ENCODE data around the gene SELENOS.

The SELENOS gene

GRCh38 chr15:101273534-101273933, 3.8 kb downstream of the SELENOS start:
- H3K36me3 ChIP-seq (ENCODE audit: insufficient read depth, low read length), result peaks cover 61% of the 10 kb centered on the region

GRCh38 chr15:101272584-101272983, 4.7 kb downstream of the SELENOS start:
- peaks cover 61% of the 10 kb centered on the region for H3K36me3 ChIP-seq (ENCODE audit: insufficient read depth, low read length)
- H3K9me2 ChIP-seq (ENCODE audit: low read depth, low read length), result no peaks in the 10 kb centered on the region
- H3K4me1 ChIP-seq (ENCODE audit: insufficient read depth, low read length, severe bottlenecking), result peaks cover 15% of the 10 kb centered on the region
- no peak overlapping the region for H3K4me2 ChIP-seq (ENCODE audit: low read length)
- H3K27me3 ChIP-seq (ENCODE audit: insufficient read depth, low read length), result no peaks in the 10 kb centered on the region
- H3K9ac ChIP-seq (ENCODE audit: low read length), result no peak overlapping the region
- H3K79me2 ChIP-seq (ENCODE audit: insufficient read depth, low read length), result peaks cover 8% of the 10 kb centered on the region; the same call in 1 of the 2 replicates
- H4K20me1 ChIP-seq (ENCODE audit: insufficient read depth, low read length), result no peaks in the 10 kb centered on the region
- TF ChIP-seq CTCF (IDR thresholded peaks at IDR 0.05; ENCODE audit: low read length) (no peak), EZH2 (IDR thresholded peaks at IDR 0.05; ENCODE audit: borderline replicate concordance, low read length) (no peak)
- H3K27ac ChIP-seq (ENCODE audit: low read depth, low read length, poor library complexity, severe bottlenecking), result no peak overlapping the region
- no peak overlapping the region for H2AFZ ChIP-seq (ENCODE audit: low read length)
- no peaks in the 10 kb centered on the region for H3K9me3 ChIP-seq (ENCODE audit: low read length)
- no peaks in the 10 kb centered on the region for H3F3A ChIP-seq (ENCODE audit: insufficient read depth, low read length)
- no peak overlapping the region for H3K4me3 ChIP-seq (ENCODE audit: low read depth, low read length, poor library complexity, severe bottlenecking)

More at GRCh38 chr15:101273534-101273933, 3.8 kb downstream of the SELENOS start:
- H3K79me2 ChIP-seq (ENCODE audit: insufficient read depth, low read length), result peaks cover 8% of the 10 kb centered on the region; the same call in 1 of the 2 replicates
- no peak overlapping the region for H3K9ac ChIP-seq (ENCODE audit: low read length)
- peaks cover 19% of the 10 kb centered on the region for H3K4me1 ChIP-seq (ENCODE audit: insufficient read depth, low read length, severe bottlenecking)
- no peak overlapping the region for H3K27ac ChIP-seq (ENCODE audit: low read depth, low read length, poor library complexity, severe bottlenecking)
- no peaks in the 10 kb centered on the region for H4K20me1 ChIP-seq (ENCODE audit: insufficient read depth, low read length)
- H3K27me3 ChIP-seq (ENCODE audit: insufficient read depth, low read length), result no peaks in the 10 kb centered on the region
- H3F3A ChIP-seq (ENCODE audit: insufficient read depth, low read length), result no peaks in the 10 kb centered on the region
- no peak overlapping the region for H3K4me2 ChIP-seq (ENCODE audit: low read length)
- no peaks in the 10 kb centered on the region for H3K9me3 ChIP-seq (ENCODE audit: low read length)
- TF ChIP-seq EZH2 (IDR thresholded peaks at IDR 0.05; ENCODE audit: borderline replicate concordance, low read length), result no peak
- TF ChIP-seq CTCF (IDR thresholded peaks at IDR 0.05; ENCODE audit: low read length), result no peak
- H2AFZ ChIP-seq (ENCODE audit: low read length), result no peak overlapping the region
- no peak overlapping the region for H3K4me3 ChIP-seq (ENCODE audit: low read depth, low read length, poor library complexity, severe bottlenecking)
- H3K9me2 ChIP-seq (ENCODE audit: low read depth, low read length), result no peaks in the 10 kb centered on the region

GRCh38 chr15:101269479-101270223, 7.6 kb downstream of the SELENOS start:
- Histone ChIP-seq H3K79me2 (ENCODE audit: insufficient read depth, low read length) (no peaks in the 10 kb centered on the region), H3K9me2 (ENCODE audit: low read depth, low read length) (no peaks in the 10 kb centered on the region), H3K27ac (ENCODE audit: low read depth, low read length, poor library complexity, severe bottlenecking) (no peak overlapping the region), H3K27me3 (ENCODE audit: insufficient read depth, low read length) (no peaks in the 10 kb centered on the region), H2AFZ (ENCODE audit: low read length) (no peak overlapping the region), H3K4me1 (ENCODE audit: insufficient read depth, low read length, severe bottlenecking) (no peaks in the 10 kb centered on the region), H3K4me3 (ENCODE audit: low read depth, low read length, poor library complexity, severe bottlenecking) (no peak overlapping the region), H4K20me1 (ENCODE audit: insufficient read depth, low read length) (no peaks in the 10 kb centered on the region), H3K36me3 (ENCODE audit: insufficient read depth, low read length) (peaks cover 47% of the 10 kb centered on the region), H3F3A (ENCODE audit: insufficient read depth, low read length) (no peaks in the 10 kb centered on the region), H3K4me2 (ENCODE audit: low read length) (no peak overlapping the region), H3K9ac (ENCODE audit: low read length) (no peak overlapping the region), H3K9me3 (ENCODE audit: low read length) (no peaks in the 10 kb centered on the region)
- TF ChIP-seq CTCF (IDR thresholded peaks at IDR 0.05; ENCODE audit: low read length), result peak; percentile 26; the same call in 1 of the 2 replicates
- no peak for TF ChIP-seq EZH2 (IDR thresholded peaks at IDR 0.05; ENCODE audit: borderline replicate concordance, low read length)
